ENCODE data around the gene PPM1E.
"Not testable (repeated sequence)": the region's sequence is repeated elsewhere in the genome, so short reads cannot be mapped to it uniquely, and the experiment has no call there.

The PPM1E gene

GRCh38 chr17:58957725-58958073 is 202.0 kb downstream of the PPM1E start:
- DNase-seq = not testable (repeated sequence)

- peak; percentile 28 for DNase-seq
Observed at GRCh38 chr17:58960068-58960467, 204.4 kb downstream of the PPM1E start.

- no peak for DNase-seq
Observed at GRCh38 chr17:58965221-58965620, 209.6 kb downstream of the PPM1E start.

GRCh38 chr17:58966208-58966607 is 210.6 kb downstream of the PPM1E start:
- DNase-seq = no peak

- DNase-seq = no peak
Observed at GRCh38 chr17:58968426-58969061, 212.9 kb downstream of the PPM1E start.

GRCh38 chr17:58969156-58969555 is 213.5 kb downstream of the PPM1E start:
- peak; percentile 75 for DNase-seq

- DNase-seq = no peak
Observed at GRCh38 chr17:58969612-58970011, 214.0 kb downstream of the PPM1E start.

- DNase-seq = no peak
Observed at GRCh38 chr17:58970609-58971450, 215.2 kb downstream of the PPM1E start.

- no peak for DNase-seq
Observed at GRCh38 chr17:58974354-58974753, 218.7 kb downstream of the PPM1E start.

GRCh38 chr17:58976541-58976940 is 220.9 kb downstream of the PPM1E start:
- no peak for DNase-seq

GRCh38 chr17:58980706-58981481 is 225.2 kb downstream of the PPM1E start:
- no peak for DNase-seq

GRCh38 chr17:58982626-58983025 is 227.0 kb downstream of the PPM1E start:
- no peak for DNase-seq

- DNase-seq = no peak
Observed at GRCh38 chr17:58985367-58985766, 229.7 kb downstream of the PPM1E start.

GRCh38 chr17:58985971-58986370 is 230.3 kb downstream of the PPM1E start:
- no peak for DNase-seq

- DNase-seq = no peak
Observed at GRCh38 chr17:58989629-58990028, 234.0 kb downstream of the PPM1E start.

GRCh38 chr17:58991718-58992331 is 236.2 kb downstream of the PPM1E start:
- DNase-seq = no peak

GRCh38 chr17:58993311-58993710 is 237.7 kb downstream of the PPM1E start:
- DNase-seq = no peak

GRCh38 chr17:58995247-58995940 is 239.7 kb downstream of the PPM1E start:
- no peak for DNase-seq

- DNase-seq = no peak
Observed at GRCh38 chr17:58996968-58997367, 241.3 kb downstream of the PPM1E start.

GRCh38 chr17:58997756-58998553 is 242.3 kb downstream of the PPM1E start:
- no peak for DNase-seq

GRCh38 chr17:58998871-58999270 is 243.2 kb downstream of the PPM1E start:
- no peak for DNase-seq

- no peak for DNase-seq
Observed at GRCh38 chr17:58999500-58999899, 243.8 kb downstream of the PPM1E start.
